Nephron progenitor cell (in vitro differentiated cells): ENCODE measurements around the gene USF2.

Source experiments
- DNase-seq: peaks from one replicate; pipeline ENCODE4 v3.0.0; 2021
- H3K27ac Mint-ChIP-seq: 2 replicates; pipeline ENCODE4 v1.8.0; 2021; ENCODE audit warnings: mild to moderate bottlenecking, moderate library complexity, mixed read lengths
- H3K27me3 Mint-ChIP-seq: 2 replicates; pipeline ENCODE4 v1.8.0; 2021; ENCODE audit warnings: mild to moderate bottlenecking, low read depth, mixed read lengths; ENCODE audit not compliant: poor library complexity
- H3K36me3 Mint-ChIP-seq: 2 replicates; pipeline ENCODE4 v1.8.0; 2021; ENCODE audit warnings: low read depth, mixed read lengths
- H3K4me1 Mint-ChIP-seq: 2 replicates; pipeline ENCODE4 v1.8.0; 2021; ENCODE audit warnings: mixed read lengths
- H3K4me3 Mint-ChIP-seq: 2 replicates; pipeline ENCODE4 v1.8.0; 2021; ENCODE audit warnings: mild to moderate bottlenecking, moderate library complexity, mixed read lengths
- H3K9me3 Mint-ChIP-seq: 2 replicates; pipeline ENCODE4 v1.8.0; 2021; ENCODE audit warnings: mild to moderate bottlenecking, moderate library complexity, mixed read lengths
- CTCF ChIP-seq: fragments of 200-600 bp; sonication (generic); IDR thresholded peaks from 2 replicates; pipeline ENCODE4 v1.5.0; 2021; ENCODE audit warnings: antibody characterized with exemption

USF2 gene

GRCh38 chr19:35264268-35265125, 4.3 kb upstream of the USF2 start:
- H3K9me3 Mint-ChIP-seq, result no peaks in the 10 kb centered on the region
- H3K27me3 Mint-ChIP-seq, result no peaks in the 10 kb centered on the region
- H3K27ac Mint-ChIP-seq, result peak overlapping the region; percentile 43
- TF ChIP-seq CTCF, result no peak
- no peak for DNase-seq
- H3K4me1 Mint-ChIP-seq, result peaks cover 44% of the 10 kb centered on the region
- H3K4me3 Mint-ChIP-seq, result no peak overlapping the region
- H3K36me3 Mint-ChIP-seq, result peaks cover 16% of the 10 kb centered on the region

- TF ChIP-seq CTCF, result no peak
- Mint-ChIP-seq H3K27ac (peak overlapping the region; percentile 75), H3K4me1 (peaks cover 46% of the 10 kb centered on the region), H3K27me3 (no peaks in the 10 kb centered on the region), H3K9me3 (no peaks in the 10 kb centered on the region), H3K4me3 (peak overlapping the region; percentile 71), H3K36me3 (peaks cover 13% of the 10 kb centered on the region)
- DNase-seq, result no peak
Observed at GRCh38 chr19:35265126-35265899, 3.4 kb upstream of the USF2 start.

- H3K9me3 Mint-ChIP-seq, result no peaks in the 10 kb centered on the region
- no peak for DNase-seq
- H3K4me1 Mint-ChIP-seq, result peaks cover 44% of the 10 kb centered on the region
- no peaks in the 10 kb centered on the region for H3K27me3 Mint-ChIP-seq
- H3K4me3 Mint-ChIP-seq, result peak overlapping the region; percentile 71
- no peak for TF ChIP-seq CTCF
- H3K36me3 Mint-ChIP-seq, result peaks cover 15% of the 10 kb centered on the region
- peak overlapping the region; percentile 75 for H3K27ac Mint-ChIP-seq
Observed at GRCh38 chr19:35265900-35266519, 2.8 kb upstream of the USF2 start.

- Mint-ChIP-seq H3K27ac (no peak overlapping the region), H3K36me3 (peaks cover 22% of the 10 kb centered on the region), H3K27me3 (no peaks in the 10 kb centered on the region), H3K4me1 (peaks cover 41% of the 10 kb centered on the region), H3K4me3 (peak overlapping the region; percentile 95), H3K9me3 (no peaks in the 10 kb centered on the region)
- TF ChIP-seq CTCF, result no peak
- peak; percentile 26 for DNase-seq
Observed at GRCh38 chr19:35266520-35267352, 2.0 kb upstream of the USF2 start.

- no peak for TF ChIP-seq CTCF
- Mint-ChIP-seq H3K9me3 (no peaks in the 10 kb centered on the region), H3K36me3 (peaks cover 26% of the 10 kb centered on the region), H3K4me1 (peaks cover 47% of the 10 kb centered on the region), H3K4me3 (peak overlapping the region; percentile 95), H3K27me3 (no peaks in the 10 kb centered on the region), H3K27ac (peak overlapping the region; percentile 95)
- peak; percentile 57 for DNase-seq
Observed at GRCh38 chr19:35267353-35267817, 1.4 kb upstream of the USF2 start.
